GM21723 (cell line): ENCODE measurements around the gene SNAP25.

Experiments
- ATAC-seq: cut with Tn5 transposase; IDR thresholded peaks from one replicate; pipeline ENCODE4 v1.9.1; 2021; ENCODE audit warnings: mild to moderate bottlenecking, moderate library complexity; ENCODE audit not compliant: unreplicated experiment

Gene SNAP25

GRCh38 chr20:10216146-10216791, 2.4 kb upstream of the SNAP25 start:
- ATAC-seq, result no peak

GRCh38 chr20:10217721-10218410, 764 bp upstream of the SNAP25 start:
- ATAC-seq, result no peak

- ATAC-seq, result peak; percentile 68
Measured at GRCh38 chr20:10219452-10219791, 792 bp downstream of the SNAP25 start.

GRCh38 chr20:10219993-10220750, 1.5 kb downstream of the SNAP25 start:
- ATAC-seq, result no peak

- no peak for ATAC-seq
Measured at GRCh38 chr20:10221021-10221420, 2.4 kb downstream of the SNAP25 start.

GRCh38 chr20:10225439-10226060, 6.9 kb downstream of the SNAP25 start:
- no peak for ATAC-seq

- no peak for ATAC-seq
Measured at GRCh38 chr20:10228330-10228729, 9.7 kb downstream of the SNAP25 start.

- no peak for ATAC-seq
Measured at GRCh38 chr20:10231290-10231689, 12.7 kb downstream of the SNAP25 start.

- no peak for ATAC-seq
Measured at GRCh38 chr20:10236540-10237533, 18.2 kb downstream of the SNAP25 start.

- no peak for ATAC-seq
Measured at GRCh38 chr20:10239954-10240353, 21.3 kb downstream of the SNAP25 start.

GRCh38 chr20:10240655-10241054, 22.0 kb downstream of the SNAP25 start:
- ATAC-seq, result no peak

- no peak for ATAC-seq
Measured at GRCh38 chr20:10242166-10242565, 23.5 kb downstream of the SNAP25 start.

- ATAC-seq, result no peak
Measured at GRCh38 chr20:10247440-10247839, 28.8 kb downstream of the SNAP25 start.

GRCh38 chr20:10249048-10249770, 30.6 kb downstream of the SNAP25 start:
- no peak for ATAC-seq

- ATAC-seq, result no peak
Measured at GRCh38 chr20:10249822-10250221, 31.2 kb downstream of the SNAP25 start.

GRCh38 chr20:10250902-10251301, 32.3 kb downstream of the SNAP25 start:
- ATAC-seq, result no peak

GRCh38 chr20:10253780-10254179, 35.1 kb downstream of the SNAP25 start:
- ATAC-seq, result no peak

- no peak for ATAC-seq
Measured at GRCh38 chr20:10255846-10256245, 37.2 kb downstream of the SNAP25 start.

GRCh38 chr20:10259166-10259565, 40.5 kb downstream of the SNAP25 start:
- no peak for ATAC-seq

- no peak for ATAC-seq
Measured at GRCh38 chr20:10260316-10260715, 41.7 kb downstream of the SNAP25 start.
